ENCODE measurements around the gene FAM131C.
"Not testable (repeated sequence)": the region's sequence is repeated elsewhere in the genome, so short reads cannot be mapped to it uniquely, and the experiment has no call there.

FAM131C gene

DNA sequence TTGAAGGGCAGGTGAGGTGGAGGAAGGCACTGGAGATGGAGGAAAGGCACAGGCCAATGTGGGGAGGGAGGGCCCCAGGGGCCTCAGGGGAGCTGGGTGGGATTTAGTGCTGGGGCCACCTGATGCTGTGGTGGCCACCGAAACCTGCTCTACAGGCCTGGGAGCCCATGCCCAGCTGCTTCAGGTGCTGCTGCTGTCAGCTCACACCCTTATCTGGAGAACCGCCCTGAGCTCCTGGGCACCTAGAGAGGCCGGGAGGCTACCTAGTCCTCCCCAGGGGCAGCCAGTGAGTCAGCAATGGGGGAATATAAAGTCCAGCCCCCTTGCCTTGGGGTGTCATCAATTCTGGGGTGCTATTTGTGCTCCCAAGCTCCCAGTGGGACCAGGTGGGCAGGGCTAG lies 12.2 kb downstream of the FAM131C start:
- no peak for DNase-seq (ENCODE audit: low read depth in 2 of 2)

DNA sequence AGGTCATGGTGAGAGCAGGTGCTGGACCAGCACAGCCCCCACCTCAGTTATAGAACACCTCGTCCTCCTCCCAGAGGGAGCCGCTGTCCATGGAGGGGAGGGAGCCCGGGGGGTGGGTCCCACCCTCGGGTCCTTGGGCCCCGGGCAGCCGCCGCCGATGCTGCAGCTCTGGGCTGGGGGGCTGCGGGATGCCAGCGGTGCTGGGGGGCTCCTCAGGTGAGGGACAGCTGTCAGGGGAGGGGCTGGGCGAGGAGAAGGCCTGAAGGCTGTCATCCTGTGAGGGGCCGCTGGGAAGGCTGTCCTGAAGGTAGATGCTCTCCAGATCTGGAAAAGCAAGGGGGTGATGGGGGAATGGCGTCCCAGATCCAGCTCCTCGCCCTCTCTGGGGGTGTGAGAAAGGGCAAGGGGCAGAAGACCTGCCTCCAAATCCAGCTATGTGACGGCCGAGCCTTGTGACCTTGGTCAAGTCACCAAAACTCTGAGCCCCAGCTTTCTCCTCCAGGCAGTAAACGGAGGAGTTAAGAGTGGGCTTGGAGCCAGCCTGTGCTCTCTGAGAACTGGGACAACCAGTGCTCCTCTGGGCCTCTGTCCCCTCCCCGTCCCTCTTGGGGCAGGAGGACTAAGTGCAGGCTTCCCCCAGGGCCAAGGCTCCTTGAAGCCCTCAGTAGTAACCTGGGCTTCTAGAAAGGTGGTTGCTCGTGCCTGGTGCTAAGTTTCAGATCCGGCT lies 14.9 kb downstream of the FAM131C start:
- DNase-seq (ENCODE audit: low read depth in 2 of 2): not testable (repeated sequence)

DNA sequence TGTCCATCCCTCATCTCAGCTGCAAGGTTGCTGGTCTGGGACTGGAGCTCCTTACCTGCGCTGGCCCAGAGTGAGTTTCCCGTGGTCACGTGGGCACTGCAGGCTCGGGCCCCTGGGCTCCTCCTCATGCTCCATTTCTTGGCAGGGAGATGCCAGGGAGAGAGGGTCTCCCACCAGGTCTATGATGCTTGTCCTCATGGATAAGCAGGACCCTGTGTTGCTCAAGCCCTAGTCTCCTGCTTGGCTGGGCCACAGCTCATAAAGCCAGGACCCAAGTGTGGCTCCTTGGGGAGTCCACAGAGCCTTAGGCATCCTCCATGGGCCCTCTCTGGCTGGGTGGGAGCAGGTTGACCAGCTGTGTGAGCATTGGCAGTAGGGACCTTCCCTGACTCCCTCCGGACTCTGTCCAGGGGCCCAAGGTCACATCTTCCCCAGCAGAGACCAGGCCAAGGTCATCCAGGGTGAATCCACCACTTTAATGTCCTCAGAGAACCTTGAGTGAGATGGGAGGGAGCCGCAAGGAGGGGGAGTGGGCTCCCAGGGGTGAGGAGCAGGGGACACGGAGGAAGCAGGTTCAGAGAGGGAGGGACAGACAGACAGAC lies 16.0 kb downstream of the FAM131C start:
- not testable (repeated sequence) for DNase-seq (ENCODE audit: low read depth in 2 of 2)

DNA sequence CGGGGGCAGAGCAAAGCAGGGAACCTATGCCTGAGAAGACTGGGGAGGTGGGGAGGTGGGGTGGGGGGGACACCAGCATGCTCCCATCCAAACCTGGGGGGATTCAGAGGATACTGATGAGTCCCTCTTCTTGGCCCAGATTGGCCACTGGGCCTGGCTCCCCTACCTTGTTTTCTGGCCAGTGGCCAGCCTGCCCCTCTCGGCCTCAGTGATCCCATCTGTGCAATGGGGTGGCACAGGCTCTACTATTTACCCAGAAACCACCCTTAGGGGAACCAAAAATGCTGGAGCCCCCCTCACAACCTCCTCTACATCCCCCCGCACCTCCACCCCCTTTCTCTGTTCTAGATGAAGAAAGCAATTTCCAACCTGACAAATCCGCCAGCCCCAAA lies 16.9 kb downstream of the FAM131C start:
- DNase-seq (ENCODE audit: low read depth in 2 of 2): not testable (repeated sequence)

DNA sequence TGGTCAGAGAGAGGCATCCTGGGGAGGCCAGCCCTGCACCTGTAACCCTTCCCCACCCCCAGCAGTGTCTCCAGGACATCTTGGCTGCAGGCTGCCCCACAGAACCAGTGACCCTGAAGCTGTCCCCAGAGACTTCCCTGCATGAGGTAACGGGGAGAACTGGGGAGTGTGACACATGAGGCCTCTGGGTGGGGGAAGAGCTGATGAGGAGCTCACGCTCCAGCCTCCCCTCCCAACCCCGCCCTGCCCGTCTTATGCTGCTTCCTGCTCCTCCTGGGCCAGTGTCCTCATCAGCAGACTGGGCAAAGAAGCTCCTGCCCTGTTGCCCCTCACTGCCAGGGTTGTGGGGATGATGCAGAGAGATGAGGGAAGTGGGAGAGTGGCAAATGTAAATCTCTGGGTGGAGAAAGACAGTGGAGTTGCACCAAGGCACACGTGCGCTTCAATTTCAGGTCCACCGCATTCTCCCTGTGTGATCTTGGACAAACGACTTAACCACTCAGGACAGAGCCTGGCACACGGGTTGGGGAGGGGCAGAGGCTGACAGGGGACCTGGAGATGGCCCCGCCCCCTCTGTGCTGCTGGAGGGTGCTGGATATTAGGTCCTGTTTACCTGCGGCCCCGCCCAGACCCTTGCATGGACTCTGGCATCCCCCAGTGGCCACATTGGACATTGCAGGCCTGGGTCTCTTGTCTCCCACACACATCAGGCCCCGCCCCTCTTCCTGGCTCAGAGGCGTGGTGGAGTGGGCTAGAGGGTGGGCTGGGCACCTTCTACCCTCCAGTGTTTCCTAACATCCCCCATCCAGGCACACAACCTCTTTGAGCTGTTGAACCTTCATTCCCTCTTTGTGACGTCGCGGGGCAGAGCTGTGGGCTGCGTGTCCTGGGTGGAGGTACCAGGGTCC lies 17.6 kb downstream of the FAM131C start:
- DNase-seq (ENCODE audit: low read depth in 2 of 2): no peak

DNA sequence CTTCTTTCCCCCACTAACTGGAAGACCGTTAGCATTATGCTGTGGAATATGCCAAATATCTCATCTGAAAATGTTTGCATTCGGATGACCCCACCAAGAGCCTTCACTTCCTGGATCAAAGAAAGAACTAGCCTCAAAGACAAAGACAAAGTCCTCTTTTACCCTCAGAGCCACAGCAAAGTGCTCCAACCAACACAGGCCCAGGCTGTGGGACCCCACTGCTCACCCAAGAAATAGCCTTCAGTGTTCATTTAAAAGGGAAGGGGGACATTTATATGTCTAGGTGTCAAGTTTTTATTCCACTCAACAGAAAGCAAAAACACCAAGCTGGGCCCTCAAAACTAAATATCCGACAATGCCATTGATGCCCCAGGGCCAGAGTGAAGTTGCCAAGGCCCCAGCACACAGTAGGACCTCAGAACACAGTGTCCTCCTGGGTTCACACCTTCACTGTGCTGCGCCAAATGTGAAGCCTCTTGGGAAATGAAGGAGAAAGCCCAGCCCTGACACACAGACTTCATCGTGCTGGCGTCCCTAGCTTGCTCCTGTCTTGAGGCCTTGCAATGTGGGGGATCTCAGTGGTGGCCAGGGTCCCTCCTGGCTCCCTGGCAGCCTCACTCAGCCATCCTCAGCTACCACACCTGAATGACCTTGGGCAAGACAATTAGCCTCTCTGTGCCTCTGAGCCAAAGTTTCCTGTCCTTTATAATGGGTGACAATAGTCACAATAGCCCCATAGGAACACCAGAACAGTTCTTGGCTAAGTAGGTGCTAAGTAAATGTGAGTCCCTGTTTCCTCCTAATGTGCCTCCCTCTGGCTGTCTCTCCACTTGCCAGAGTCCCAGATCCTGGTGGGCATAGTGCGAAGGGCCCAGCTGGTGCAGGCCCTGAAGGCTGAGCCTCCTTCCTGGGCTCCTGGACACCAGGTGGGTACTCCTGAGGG lies 18.6 kb downstream of the FAM131C start:
- no peak for DNase-seq (ENCODE audit: low read depth in 2 of 2)

DNA sequence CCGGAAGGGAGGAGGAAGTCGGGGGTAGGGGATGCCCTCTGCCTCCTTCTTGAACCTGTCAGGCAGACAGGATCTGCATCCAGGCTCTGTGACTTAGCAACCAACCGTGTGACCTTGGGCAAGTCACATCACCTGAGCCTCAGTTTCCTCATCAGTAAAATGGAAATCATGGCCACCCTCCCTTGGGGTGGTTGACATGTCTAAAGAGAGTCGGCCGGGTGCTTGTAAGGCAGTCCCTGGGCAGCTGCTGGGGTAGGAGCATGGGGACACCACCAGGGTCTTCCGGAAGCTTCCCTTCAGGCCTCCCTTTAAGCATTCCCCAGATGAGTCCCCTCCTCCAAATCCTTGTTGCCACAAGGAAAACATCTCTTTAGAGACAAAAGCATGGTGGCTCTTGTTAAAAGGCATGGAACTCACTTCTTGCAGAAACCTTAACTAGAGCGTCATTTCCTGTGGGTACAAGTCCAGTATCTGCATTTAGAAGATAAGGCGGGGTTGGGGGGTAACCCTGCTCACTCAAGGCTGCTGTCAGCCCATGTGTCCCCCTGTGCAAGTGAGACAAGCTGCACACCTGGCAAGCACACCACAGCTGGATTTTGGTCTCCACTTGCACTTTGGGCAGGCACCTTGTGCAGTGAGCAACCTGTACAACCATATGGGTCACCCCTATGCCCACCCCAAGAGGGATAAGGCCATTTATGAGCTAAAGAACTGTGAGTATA lies 19.5 kb downstream of the FAM131C start:
- no peak for DNase-seq (ENCODE audit: low read depth in 2 of 2)

DNA sequence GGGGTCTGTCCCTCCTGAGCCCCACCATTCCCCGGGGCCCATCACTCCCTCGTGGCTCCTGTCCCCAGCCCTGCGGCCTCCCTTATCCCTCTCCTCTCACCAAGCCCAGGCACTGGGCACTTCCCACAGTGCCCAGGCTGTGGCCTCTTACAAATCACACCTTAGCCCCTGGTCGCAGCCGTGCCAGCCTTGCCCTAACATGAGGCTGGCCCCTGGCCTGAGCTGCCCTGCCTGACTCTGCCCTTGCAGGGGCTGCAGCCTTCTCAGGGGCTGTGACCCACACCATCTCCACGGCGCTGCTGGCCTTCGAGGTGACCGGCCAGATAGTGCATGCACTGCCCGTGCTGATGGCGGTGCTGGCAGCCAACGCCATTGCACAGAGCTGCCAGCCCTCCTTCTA lies 21.5 kb downstream of the FAM131C start:
- DNase-seq (ENCODE audit: low read depth in 2 of 2): not testable (repeated sequence)

DNA sequence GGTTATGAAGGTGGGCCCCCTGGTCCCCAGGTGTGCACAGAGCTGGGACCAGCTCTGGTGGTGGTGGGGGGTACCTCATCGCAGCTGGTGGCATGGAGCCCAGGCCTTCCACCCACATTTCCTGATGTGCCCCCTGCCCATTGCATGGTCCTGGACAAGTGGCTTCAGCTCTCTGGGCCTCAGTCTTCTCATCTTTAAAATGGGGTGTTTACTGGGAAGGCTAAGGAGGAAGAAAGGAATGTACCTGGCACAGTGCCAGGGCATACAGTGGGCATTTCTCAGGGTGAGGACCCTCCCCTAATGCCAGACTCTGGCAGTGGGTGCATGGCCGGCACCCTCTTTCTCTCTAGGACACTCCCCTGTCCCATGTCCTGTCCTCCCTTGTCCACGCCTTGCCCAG lies 22.4 kb downstream of the FAM131C start:
- no peak for DNase-seq (ENCODE audit: low read depth in 2 of 2)

DNA sequence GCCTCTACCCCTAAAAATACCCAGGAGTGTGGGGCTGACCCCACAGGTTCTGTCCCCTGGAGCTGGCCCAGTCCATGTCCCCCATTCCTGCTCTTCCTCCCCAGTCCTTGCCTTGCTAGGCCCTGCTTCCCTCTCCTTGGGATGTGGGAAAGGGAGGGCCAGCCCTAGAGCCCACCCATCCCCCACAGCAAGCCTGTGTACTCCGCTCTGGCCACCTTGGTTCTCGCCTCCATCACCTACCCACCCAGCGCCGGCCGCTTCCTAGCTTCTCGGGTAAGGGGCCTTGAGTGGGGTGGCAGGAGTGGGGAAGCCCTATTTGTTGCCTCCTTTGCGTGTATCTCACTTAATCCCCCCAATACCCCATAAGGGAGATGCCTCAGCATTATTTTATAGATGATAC lies 23.1 kb downstream of the FAM131C start:
- no peak for DNase-seq (ENCODE audit: low read depth in 2 of 2)

DNA sequence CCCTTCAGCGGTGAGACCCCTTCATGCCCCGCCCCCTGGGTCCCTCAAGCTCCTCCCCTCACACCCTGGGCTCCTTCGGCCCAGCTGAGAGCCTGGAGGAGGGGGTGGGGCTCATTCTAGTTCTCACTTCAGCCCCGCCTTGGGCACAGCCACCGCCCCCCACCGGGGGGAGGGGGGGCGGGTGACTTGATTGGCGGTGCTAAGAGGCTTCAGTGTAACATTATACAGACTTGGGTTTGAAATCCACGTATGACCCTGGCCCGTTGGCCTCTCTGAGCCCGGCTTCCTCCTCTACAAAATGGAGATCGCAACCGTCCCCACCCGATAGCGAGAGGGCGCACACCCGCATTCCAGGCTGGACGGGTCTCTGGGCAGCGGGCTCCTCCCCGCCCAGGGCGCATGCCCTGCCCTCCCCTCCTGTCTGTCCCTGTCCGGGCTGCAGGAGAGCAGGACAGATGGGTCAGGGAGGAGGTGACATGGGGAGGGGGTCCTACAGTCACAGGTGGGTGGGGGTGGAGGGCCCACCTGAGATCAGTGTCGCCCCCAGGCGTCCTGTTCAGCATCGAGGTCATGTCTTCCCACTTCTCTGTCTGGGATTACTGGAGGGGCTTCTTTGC lies 24.8 kb downstream of the FAM131C start:
- peak in 1 of 2 experiments; percentile 9 for DNase-seq (ENCODE audit: low read depth in 2 of 2)

DNA sequence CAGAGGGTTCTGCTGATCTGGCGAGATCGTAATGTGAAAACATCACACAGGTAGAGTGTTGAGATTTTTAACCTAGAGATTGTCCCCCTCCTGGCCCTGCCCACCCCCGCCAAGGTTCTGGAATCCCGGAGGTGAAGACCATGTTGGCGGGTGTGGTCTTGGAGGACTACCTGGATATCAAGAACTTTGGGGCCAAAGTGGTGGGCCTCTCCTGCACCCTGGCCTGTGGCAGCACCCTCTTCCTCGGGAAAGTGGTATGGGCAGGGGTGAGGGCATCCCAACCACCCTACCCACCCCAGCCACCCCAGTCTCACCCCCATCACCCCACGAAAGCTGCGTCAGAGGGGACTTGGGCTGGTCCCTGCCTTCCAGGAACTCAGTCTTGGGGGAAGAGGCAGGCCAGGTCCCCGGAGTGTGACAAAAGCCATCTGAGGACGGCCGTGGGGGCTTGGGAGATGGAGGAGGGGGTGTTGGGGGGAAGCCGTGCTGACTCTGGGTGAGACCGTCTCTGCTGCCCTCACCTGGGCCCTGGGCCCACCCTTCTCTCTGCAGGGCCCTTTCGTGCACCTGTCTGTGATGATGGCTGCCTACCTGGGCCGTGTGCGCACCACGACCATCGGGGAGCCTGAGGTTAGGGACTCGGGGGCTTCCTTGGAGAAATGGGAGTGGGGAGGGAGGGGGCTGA lies 25.5 kb downstream of the FAM131C start:
- no peak for DNase-seq (ENCODE audit: low read depth in 2 of 2)

DNA sequence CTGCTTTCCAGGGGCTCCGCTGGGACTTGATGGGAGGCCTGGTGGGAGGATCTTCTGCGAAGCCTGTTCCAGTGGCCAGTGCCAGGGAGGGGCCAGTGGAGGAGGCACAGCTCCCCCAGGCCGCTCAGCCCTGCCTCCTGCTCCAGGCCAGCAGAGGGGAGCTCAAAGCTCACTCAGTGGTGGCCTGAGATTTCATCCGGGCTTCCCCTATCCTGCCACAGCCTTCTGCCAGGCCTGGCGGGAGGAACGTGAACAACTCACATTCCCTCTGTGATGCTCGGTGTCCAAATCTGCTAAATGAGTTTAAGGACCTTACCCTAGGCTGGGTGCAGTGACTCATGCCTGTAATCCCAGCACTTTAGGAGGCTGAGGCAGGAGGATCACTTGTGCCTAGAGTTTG lies 26.6 kb downstream of the FAM131C start:
- DNase-seq (ENCODE audit: low read depth in 2 of 2): no peak

DNA sequence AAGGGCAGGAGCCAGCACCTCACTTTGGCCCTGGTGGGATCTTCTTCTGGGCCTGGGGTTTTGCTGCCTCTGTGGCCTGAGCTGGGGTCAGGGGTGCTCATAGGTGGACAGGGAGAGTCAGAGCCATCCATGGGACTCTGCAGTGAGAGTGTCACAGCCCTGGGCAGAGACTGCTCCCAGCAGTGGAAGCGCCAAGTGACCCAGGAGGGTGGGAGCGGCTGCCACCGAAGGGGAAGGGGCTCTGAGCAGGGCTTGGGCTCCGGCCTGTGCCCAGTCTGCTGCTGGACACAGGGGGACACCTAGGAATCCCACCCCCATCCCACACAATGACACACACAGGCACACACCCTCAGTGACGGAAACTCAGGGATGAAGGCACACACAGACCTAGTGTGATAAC lies 29.5 kb downstream of the FAM131C start:
- no peak for DNase-seq (ENCODE audit: low read depth in 2 of 2)

DNA sequence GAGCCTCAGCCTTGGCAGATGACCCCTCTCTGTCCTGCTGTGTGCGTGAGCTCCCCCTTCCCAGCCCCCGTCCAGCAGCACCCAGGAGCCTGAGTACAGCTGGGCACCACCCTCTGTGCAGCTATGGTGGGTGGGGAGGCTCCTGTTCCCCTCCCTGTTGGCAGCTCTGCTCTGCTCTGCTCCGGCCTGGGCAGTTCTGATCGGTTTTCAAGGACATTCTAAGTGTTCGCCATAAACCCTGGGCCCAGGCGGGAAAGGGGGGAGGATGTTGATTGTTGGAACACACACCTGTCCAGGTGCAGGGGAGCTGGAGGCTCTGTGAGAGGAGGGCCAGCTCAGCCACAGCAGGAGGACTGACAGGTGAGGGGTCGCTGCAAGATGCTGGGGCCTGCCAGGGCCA lies 29.9 kb downstream of the FAM131C start, which contains the start of gene CLCNKB:
Gene CLCNKB, plus strand, starts transcription at position 262 of the 400 bp plus-strand sequence. CDS start 711 bp downstream, outside the sequence.
- no peak for DNase-seq (ENCODE audit: low read depth in 2 of 2)

DNA sequence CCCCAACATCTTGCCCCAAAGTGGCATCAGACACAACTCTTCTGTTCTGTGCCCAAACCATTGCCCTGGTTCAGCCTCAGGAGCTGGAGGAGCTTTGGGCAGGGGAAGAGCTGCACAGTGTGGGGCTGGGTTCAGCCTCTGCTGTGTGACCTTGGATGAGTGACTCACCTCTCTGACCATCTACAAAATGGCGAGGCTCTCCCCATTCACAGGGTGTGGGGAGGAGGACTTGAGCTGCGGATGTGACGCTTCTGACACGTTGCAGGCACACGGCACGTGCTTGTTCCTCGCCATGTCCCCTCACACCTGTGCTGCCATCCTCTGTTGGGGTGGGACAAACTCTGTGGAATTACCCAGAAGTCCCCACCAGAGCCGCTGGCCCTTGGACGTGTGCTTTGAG lies 30.8 kb downstream of the FAM131C start:
- not testable (repeated sequence) for DNase-seq (ENCODE audit: low read depth in 2 of 2)

DNA sequence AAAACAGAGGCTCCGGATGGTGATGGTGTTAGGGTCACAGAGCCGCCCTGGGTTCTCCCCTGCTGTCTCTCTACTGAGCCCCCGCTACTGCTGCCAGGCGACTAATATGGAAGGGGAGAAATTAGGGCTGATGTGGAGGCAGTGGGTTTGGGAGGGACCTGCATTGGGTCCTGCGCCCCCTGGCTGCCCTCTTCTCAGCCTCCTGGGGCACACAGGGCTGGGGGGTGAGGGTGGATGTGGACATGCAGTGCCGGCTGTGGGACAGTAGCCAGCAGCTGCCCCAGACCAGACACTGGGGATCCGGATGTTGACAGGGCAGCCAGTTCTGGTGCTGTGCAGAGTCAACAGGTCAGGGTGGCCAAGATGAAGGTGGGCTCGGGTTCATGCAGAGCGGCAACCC lies 31.4 kb downstream of the FAM131C start:
- DNase-seq (ENCODE audit: low read depth in 2 of 2): no peak

DNA sequence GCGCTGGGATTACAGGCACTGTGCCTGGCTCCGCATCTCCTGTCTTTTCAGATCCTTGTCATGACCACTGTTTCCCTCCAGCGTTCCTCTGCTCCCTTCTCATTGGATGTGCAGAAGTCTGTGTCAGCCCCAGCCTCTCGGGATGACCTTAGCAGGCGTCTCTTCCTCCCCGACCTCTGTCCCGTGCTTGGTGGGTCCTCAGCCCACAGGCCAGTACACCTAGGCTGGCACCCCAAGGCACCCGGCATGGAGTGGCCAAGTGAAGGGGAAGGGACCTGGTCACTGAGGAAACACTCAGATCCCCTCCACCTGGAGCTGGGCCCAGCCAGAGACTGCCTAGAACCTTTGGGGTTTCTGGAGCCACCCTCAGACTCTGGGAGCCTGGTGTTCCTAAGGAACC lies 32.3 kb downstream of the FAM131C start:
- DNase-seq (ENCODE audit: low read depth in 2 of 2): no peak

DNA sequence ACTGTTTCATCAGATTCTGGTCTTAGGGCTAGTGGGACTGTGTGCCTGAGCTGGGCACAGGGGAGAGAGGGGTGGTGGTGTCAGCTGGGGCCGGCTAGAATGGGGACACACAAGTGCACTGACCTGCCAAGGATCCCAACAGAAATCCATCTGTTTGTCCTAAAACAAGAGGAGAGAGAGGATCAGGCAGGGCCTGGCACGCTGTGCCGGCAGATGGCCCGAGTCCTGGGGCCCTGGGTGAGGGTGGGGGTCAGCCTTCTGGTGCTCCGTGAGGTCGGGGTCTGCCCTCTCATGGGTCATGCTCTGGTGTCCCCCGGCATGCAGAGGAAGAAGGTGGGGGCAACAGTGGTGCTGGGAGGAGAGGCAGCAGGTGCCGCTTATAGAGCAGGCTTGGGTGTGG lies 33.6 kb downstream of the FAM131C start:
- not testable (repeated sequence) for DNase-seq (ENCODE audit: low read depth in 2 of 2)

DNA sequence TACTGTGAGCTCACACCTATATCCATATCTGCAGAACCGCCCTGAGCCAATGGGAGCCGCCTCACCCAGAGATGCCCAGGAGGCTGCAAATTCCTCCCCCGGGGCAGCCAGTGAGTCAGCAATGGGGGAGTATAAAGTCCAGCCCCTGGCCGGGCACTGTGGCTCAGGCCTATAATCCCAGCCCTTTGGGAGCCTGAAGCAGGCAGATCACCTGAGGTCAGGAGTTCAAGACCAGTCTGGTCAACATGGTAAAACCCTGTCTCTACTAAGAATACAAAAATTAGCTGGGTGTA lies 34.9 kb downstream of the FAM131C start:
- no peak for DNase-seq (ENCODE audit: low read depth in 2 of 2)
